A172 (cell line): ENCODE data around the gene EDN2. TPM values are rescaled to one million over a fixed set of nuclear protein-coding genes. Genes with fewer than 3 reads are reported as not detected.

Source experiments
- DNase-seq: peaks from one replicate; pipeline ENCODE4 v3.0.0-alpha.2; 2015; ENCODE audit warnings: low spot score
- total RNA-seq: library from RNA; depleted of rRNA; stranded (reverse); fragments of >200 nt; shearing (Covaris generic); gene quantifications from 2 replicates; pipeline ENCODE4 v1.2.3, GENCODE V29; 2014

EDN2 gene
- total RNA-seq, 1 experiment from 2014 or later: 1.3 TPM

- peak; percentile 87 for DNase-seq
These were observed 14.3 kb upstream of the EDN2 start for GRCh38 chr1:41498804-41499203.

- DNase-seq: peak; percentile 86
These were observed 13.9 kb upstream of the EDN2 start for GRCh38 chr1:41498391-41498790.

GRCh38 chr1:41497461-41498030, 13.1 kb upstream of the EDN2 start:
- no peak for DNase-seq

GRCh38 chr1:41497056-41497440, 12.6 kb upstream of the EDN2 start:
- no peak for DNase-seq

- DNase-seq: peak; percentile 68
These were observed 11.9 kb upstream of the EDN2 start for GRCh38 chr1:41496080-41497055.

GRCh38 chr1:41495210-41495948, 10.9 kb upstream of the EDN2 start:
- DNase-seq: no peak

- DNase-seq: no peak
These were observed 10.1 kb upstream of the EDN2 start for GRCh38 chr1:41494351-41495209.

GRCh38 chr1:41493626-41494350, 9.3 kb upstream of the EDN2 start:
- DNase-seq: no peak

GRCh38 chr1:41493117-41493536, 8.6 kb upstream of the EDN2 start:
- DNase-seq: peak; percentile 95

- no peak for DNase-seq
These were observed 7.9 kb upstream of the EDN2 start for GRCh38 chr1:41492341-41492848.

- DNase-seq: no peak
These were observed 6.4 kb upstream of the EDN2 start for GRCh38 chr1:41490911-41491310.

GRCh38 chr1:41489561-41489960, 5.1 kb upstream of the EDN2 start:
- DNase-seq: no peak

- DNase-seq: no peak
These were observed 3.8 kb upstream of the EDN2 start for GRCh38 chr1:41488040-41488951.

- DNase-seq: no peak
These were observed 2.9 kb upstream of the EDN2 start for GRCh38 chr1:41487126-41488039.

- peak; percentile 69 for DNase-seq
These were observed 2.1 kb upstream of the EDN2 start for GRCh38 chr1:41486371-41487125.

- no peak for DNase-seq
These were observed 1.5 kb upstream of the EDN2 start for GRCh38 chr1:41486053-41486370.

- peak; percentile 90 for DNase-seq
These were observed 1.1 kb upstream of the EDN2 start for GRCh38 chr1:41485605-41486004.

GRCh38 chr1:41483960-41484401, 502 bp downstream of the EDN2 start:
- DNase-seq: no peak
